HCT116 (cell line): Measurements from ENCODE around the gene ACSL6. TPM values are rescaled to one million over a fixed set of nuclear protein-coding genes. Genes with fewer than 3 reads are reported as not detected.

Experiments
- ATAC-seq: fragments of 200-7000 bp; cut with Tn5 transposase; 2 replicates; pipeline ENCODE4 v1.9.1; 2020; ENCODE audit warnings: mild to moderate bottlenecking, moderate library complexity
- BruUV-seq: library from RNA; stranded (reverse); fragments of 400-500 nt; replicated peaks from 2 replicates; lab custom pipeline; 2021; lab: Mats Ljungman, UMichigan
- CTCF ChIA-PET: fragments of 300-600 bp; sonication (Branson Sonifier 250); formaldehyde crosslinking; loops from one replicate; lab custom pipeline; 2021; ENCODE audit warnings: antibody characterized with exemption; lab: Charles Lee
- POLR2A ChIA-PET: fragments of 300-600, 350-600 bp; sonication (Branson Sonifier 250); formaldehyde crosslinking; loops from one replicate; lab custom pipeline; 2021; ENCODE audit warnings: antibody characterized with exemption; lab: Charles Lee
- RAD21 ChIA-PET, 2 experiments: fragments of 300-600 bp; sonication (Branson Sonifier 250); formaldehyde crosslinking; loops; one replicate each; lab custom pipeline; 2023; ENCODE audit warnings: low total read pairs in 2 of 2; ENCODE audit not compliant: uncharacterized antibody in 2 of 2, unreplicated experiment in 2 of 2, low non-redundant PET in 1 of 2; lab: Charles Lee
- DNase-seq: peaks from one replicate; pipeline ENCODE4 v3.0.0-alpha.2; 2010; ENCODE audit warnings: low read depth, low spot score
- H2AFZ ChIP-seq: fragments of 200-600 bp; shearing (Covaris generic), sonication (generic); 2 replicates; pipeline ENCODE4 v1.6.1; 2017; ENCODE audit warnings: low read depth, mixed run types, mixed read lengths, antibody characterized with exemption, low read length; ENCODE audit not compliant: poor library complexity, severe bottlenecking
- H3K27ac ChIP-seq: 2 replicates; pipeline ENCODE4 v1.5.1; 2012; ENCODE audit warnings: low read depth, low read length
- H3K27me3 ChIP-seq: fragments of 200-600 bp; sonication (generic); 2 replicates; pipeline ENCODE4 v1.6.1; 2016; ENCODE audit warnings: mixed run types, low read length, mixed read lengths; ENCODE audit not compliant: insufficient read depth
- H3K36me3 ChIP-seq, 2 experiments: fragments of 200-500 bp in 1 of 2; fragments of 200-600 bp in 1 of 2; sonication (Bioruptor generic) in 1 of 2; sonication (generic) in 1 of 2; 2 replicates each; pipeline versions ENCODE4 v1.5.1 to v1.6.1; 2014 to 2016; ENCODE audit warnings: low read length in 2 of 2, inconsistent platforms in 1 of 2, mixed read lengths in 1 of 2, mixed run types in 1 of 2; ENCODE audit not compliant: insufficient read depth in 2 of 2, control insufficient read depth in 1 of 2
- H3K4me1 ChIP-seq, 2 experiments: fragments of 200-600 bp in 1 of 2; sonication (generic) in 1 of 2; 2 replicates each; pipeline versions ENCODE4 v1.5.1 to v1.6.1; 2012 to 2017; ENCODE audit warnings: low read length in 2 of 2, inconsistent platforms in 1 of 2, mild to moderate bottlenecking in 1 of 2, mixed read lengths in 1 of 2, mixed run types in 1 of 2, moderate library complexity in 1 of 2; ENCODE audit not compliant: insufficient read depth in 2 of 2, control insufficient read depth in 1 of 2
- H3K4me2 ChIP-seq: fragments of 200-600 bp; sonication (generic); 2 replicates; pipeline ENCODE4 v1.6.1; 2017; ENCODE audit warnings: mixed run types, low read length, mixed read lengths
- H3K4me3 ChIP-seq, 2 experiments: fragments of 200-600 bp in 1 of 2; sonication (generic) in 1 of 2; replicated peaks in 1 of 2; 2 replicates each; pipeline ENCODE4 v1.5.1; 2011 to 2016; ENCODE audit warnings: low read length in 2 of 2, control low read depth in 1 of 2, low read depth in 1 of 2, mild to moderate bottlenecking in 1 of 2, mixed read lengths in 1 of 2, mixed run types in 1 of 2
- H3K79me2 ChIP-seq: fragments of 200-600 bp; sonication (generic); 2 replicates; pipeline ENCODE4 v1.6.1; 2017; ENCODE audit warnings: mild to moderate bottlenecking, mixed run types, low read length, moderate library complexity, mixed read lengths; ENCODE audit not compliant: insufficient read depth
- H3K9ac ChIP-seq: fragments of 200-600 bp; sonication (generic); 2 replicates; pipeline ENCODE4 v1.6.1; 2016; ENCODE audit warnings: low read length, mixed read lengths
- H3K9me2 ChIP-seq: fragments of 200-600 bp; sonication (generic), shearing (Covaris generic); 2 replicates; pipeline ENCODE4 v1.6.1; 2017; ENCODE audit warnings: mixed run types, mild to moderate bottlenecking, moderate library complexity; ENCODE audit not compliant: insufficient read depth
- H3K9me3 ChIP-seq, 2 experiments: fragments of 200-500 bp in 1 of 2; fragments of 200-600 bp in 1 of 2; sonication (Bioruptor generic) in 1 of 2; sonication (generic) in 1 of 2; 2 replicates each; pipeline ENCODE4 v1.6.1; 2014 to 2017; ENCODE audit warnings: low read length in 2 of 2, mixed read lengths in 2 of 2, inconsistent platforms in 1 of 2, low read depth in 1 of 2, mild to moderate bottlenecking in 1 of 2, mixed run types in 1 of 2, moderate library complexity in 1 of 2; ENCODE audit not compliant: control insufficient read depth in 1 of 2, insufficient read depth in 1 of 2
- H4K20me1 ChIP-seq: fragments of 200-600 bp; sonication (generic), shearing (Covaris generic); 2 replicates; pipeline ENCODE4 v1.6.1; 2017; ENCODE audit warnings: mixed run types, mild to moderate bottlenecking, moderate library complexity; ENCODE audit not compliant: insufficient read depth
- CBX3 ChIP-seq: IDR thresholded peaks from 2 replicates; pipeline ENCODE4 v1.6.1; 2012; ENCODE audit warnings: low read depth
- CEBPB ChIP-seq: IDR thresholded peaks from 2 replicates; pipeline ENCODE4 v1.6.1; 2012; ENCODE audit warnings: low read depth
- EGR1 ChIP-seq: IDR thresholded peaks from 2 replicates; pipeline ENCODE4 v1.6.1; 2012; ENCODE audit warnings: low read depth
- EZH2 ChIP-seq: fragments of 200-600 bp; sonication (generic); IDR thresholded peaks from 2 replicates; pipeline ENCODE4 v1.6.1; 2017; ENCODE audit warnings: antibody characterized with exemption, mixed run types
- JUND ChIP-seq: IDR thresholded peaks from 2 replicates; pipeline ENCODE4 v1.6.1; 2012
- POLR2A ChIP-seq: IDR thresholded peaks from 2 replicates; pipeline ENCODE4 v1.7.0; 2011; ENCODE audit warnings: borderline replicate concordance; ENCODE audit not compliant: insufficient read depth, insufficient read length; ENCODE audit errors: extremely low read depth
- POLR2AphosphoS5 ChIP-seq: IDR thresholded peaks from 2 replicates; pipeline ENCODE4 v1.6.1; 2011; ENCODE audit warnings: mild to moderate bottlenecking, low read depth, low read length, moderate library complexity
- SIN3A ChIP-seq: IDR thresholded peaks from 2 replicates; pipeline ENCODE4 v1.6.1; 2012; ENCODE audit warnings: low read depth
- SP1 ChIP-seq: IDR thresholded peaks from 2 replicates; pipeline ENCODE4 v1.6.1; 2012; ENCODE audit warnings: low read depth
- SRF ChIP-seq: IDR thresholded peaks from 2 replicates; pipeline ENCODE4 v1.6.1; 2012; ENCODE audit warnings: low read depth
- YY1 ChIP-seq: IDR thresholded peaks from 2 replicates; pipeline ENCODE4 v1.6.1; 2011; ENCODE audit warnings: low read length, low read depth, moderate library complexity, mild to moderate bottlenecking; ENCODE audit not compliant: insufficient replicate concordance; ENCODE audit errors: extremely low read depth
- ZFX ChIP-seq: fragments of 450-650 bp; IDR thresholded peaks from 2 replicates; pipeline ENCODE4 v1.6.1; 2017
- intact Hi-C: fragments of 100-400 bp; cut with micrococcal nuclease; formaldehyde crosslinking; loops from 2 replicates; pipeline ENCODE4 v1.10.0; 2022
- total RNA-seq: library from RNA; stranded (reverse); gene quantifications from one replicate; pipeline ENCODE4 v1.2.1, GENCODE V29; 2021; ENCODE audit not compliant: unreplicated experiment
- TF ChIP-seq, protein P1 (sequence below): IDR thresholded peaks from 2 replicates; pipeline ENCODE4 v1.6.1; 2012
- TF ChIP-seq, protein P2 (sequence below): IDR thresholded peaks from 2 replicates; pipeline ENCODE4 v1.6.1; 2012

The ACSL6 gene
- total RNA-seq, 1 experiment from 2014 or later = 2.3 TPM

DNA sequence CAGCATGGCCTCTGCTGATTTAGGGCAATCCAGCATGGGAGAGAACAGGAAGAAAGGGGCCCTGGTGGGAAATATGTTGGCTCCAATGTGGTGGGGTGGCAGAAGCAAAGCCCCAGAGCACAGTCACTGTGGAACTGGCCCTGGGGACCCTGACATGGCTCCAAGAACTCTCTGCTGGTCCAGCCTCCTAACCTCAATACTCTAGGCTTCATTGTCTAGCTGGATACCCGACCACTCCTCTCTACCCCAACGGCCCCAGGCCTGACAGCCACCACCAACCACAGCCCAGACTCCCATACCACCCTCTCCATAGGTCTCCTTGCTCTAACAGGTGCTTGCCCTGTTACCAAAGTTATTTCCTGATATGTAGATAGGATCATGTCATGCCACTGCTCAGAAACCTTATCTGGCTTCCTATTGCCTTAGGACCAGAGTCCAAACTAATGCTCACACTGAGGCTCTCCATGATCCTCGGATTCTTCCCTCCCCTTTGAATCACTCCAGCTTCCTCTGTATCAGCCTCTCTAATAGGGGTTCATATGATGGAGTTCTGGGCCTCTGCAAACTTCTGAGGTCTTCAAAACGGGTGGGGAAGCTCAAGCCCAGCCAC lies 12.9 kb downstream of the ACSL6 start:
- Histone ChIP-seq H2AFZ (no peak overlapping the region), H3K79me2 (no peaks in the 10 kb centered on the region), H3K27ac (no peak overlapping the region), H4K20me1 (no peaks in the 10 kb centered on the region), H3K27me3 (no peaks in the 10 kb centered on the region), H3K9me2 (no peaks in the 10 kb centered on the region), H3K36me3 (no peaks in the 10 kb centered on the region), H3K9me3 (no peaks in the 10 kb centered on the region), H3K4me3 (no peak overlapping the region), H3K9ac (no peak overlapping the region)
- no peak for DNase-seq
- BruUV-seq = no TSS peak
- TF ChIP-seq SP1 (no peak), YY1 (no peak), CEBPB (no peak), JUND (no peak), EGR1 (no peak), SIN3A (no peak)
- TF ChIP-seq, protein P1, sequence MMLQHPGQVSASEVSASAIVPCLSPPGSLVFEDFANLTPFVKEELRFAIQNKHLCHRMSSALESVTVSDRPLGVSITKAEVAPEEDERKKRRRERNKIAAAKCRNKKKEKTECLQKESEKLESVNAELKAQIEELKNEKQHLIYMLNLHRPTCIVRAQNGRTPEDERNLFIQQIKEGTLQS = no peak
- TF ChIP-seq, protein P2, sequence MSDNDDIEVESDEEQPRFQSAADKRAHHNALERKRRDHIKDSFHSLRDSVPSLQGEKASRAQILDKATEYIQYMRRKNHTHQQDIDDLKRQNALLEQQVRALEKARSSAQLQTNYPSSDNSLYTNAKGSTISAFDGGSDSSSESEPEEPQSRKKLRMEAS = no peak
- TF ChIP-seq, all 23 proteins: peak for 0
- ATAC-seq = no peak
- RAD21 ChIA-PET = no interaction called here
- no peak overlapping the region for H3K4me2 ChIP-seq
- intact Hi-C loops = no loop called here
- peaks cover 8 to 15% of the 10 kb centered on the region in 2 experiments; a peak in 3 of 4 replicates for H3K4me1 ChIP-seq
- POLR2A ChIA-PET = no interaction called here
- CTCF ChIA-PET = interaction anchor here (4.3 kb wide), 1 partner anchor 9 kb away, joined by 17 read pairs; no protein-coding TSS in a partner anchor

DNA sequence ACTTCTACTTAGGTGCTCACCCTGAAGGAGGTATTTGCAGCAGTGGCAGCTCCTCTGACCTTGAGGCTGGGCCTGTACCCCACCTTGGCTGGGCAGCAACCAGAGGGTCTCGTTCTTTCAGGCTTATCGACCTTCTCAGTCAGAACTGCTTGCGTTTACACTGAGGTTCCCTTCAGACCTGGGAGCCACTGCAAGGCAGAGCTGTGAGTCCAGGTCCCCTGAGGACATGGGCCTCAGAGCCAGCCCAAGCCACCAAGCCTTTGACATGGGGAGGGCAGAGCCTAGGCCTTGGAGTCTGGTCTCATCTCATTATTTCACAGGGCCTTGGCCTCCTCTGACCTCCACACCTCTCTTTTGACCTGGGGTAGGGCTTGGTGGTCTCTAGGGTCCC lies 13.7 kb downstream of the ACSL6 start:
- no peak overlapping the region for H2AFZ ChIP-seq
- no peaks in the 10 kb centered on the region for H3K36me3 ChIP-seq
- no peak overlapping the region for H3K27ac ChIP-seq
- no peaks in the 10 kb centered on the region for H3K9me2 ChIP-seq
- no peak overlapping the region for H3K4me3 ChIP-seq
- H3K4me1 ChIP-seq = peaks cover 8 to 14% of the 10 kb centered on the region in 2 experiments; a peak in 3 of 4 replicates
- no peaks in the 10 kb centered on the region for H3K79me2 ChIP-seq
- ChIA-PET POLR2A (no interaction called here), CTCF (interaction anchor here (4.3 kb wide), 1 partner anchor 10 kb away, joined by 17 read pairs; no protein-coding TSS in a partner anchor), RAD21 (no interaction called here)
- DNase-seq (no peak), ATAC-seq (no peak)
- TF ChIP-seq POLR2A = no peak
- TF ChIP-seq YY1 = no peak
- TF ChIP-seq, protein P2 = no peak
- no peak for TF ChIP-seq CBX3
- TF ChIP-seq POLR2AphosphoS5 = no peak
- no peak for TF ChIP-seq EZH2
- no peak for TF ChIP-seq SIN3A
- TF ChIP-seq ZFX = no peak
- no peak for TF ChIP-seq SRF
- TF ChIP-seq SP1 = no peak
- TF ChIP-seq CEBPB = no peak
- TF ChIP-seq, protein P1 = no peak
- no peak for TF ChIP-seq EGR1
- no peak overlapping the region for H3K9ac ChIP-seq
- intact Hi-C loops = no loop called here
- H3K9me3 ChIP-seq = no peaks in the 10 kb centered on the region
- no peaks in the 10 kb centered on the region for H3K27me3 ChIP-seq
- no TSS peak for BruUV-seq
- no peak overlapping the region for H3K4me2 ChIP-seq
- no peaks in the 10 kb centered on the region for H4K20me1 ChIP-seq
